Measurements from ENCODE around the gene RNF207. TPM values are rescaled to one million over a fixed set of nuclear protein-coding genes. Genes with fewer than 3 reads are reported as not detected.

RNF207 gene
- total RNA-seq, 1 donor from 2014 or later: 6.6 TPM

GRCh38 chr1:6166221-6166620, 39.7 kb upstream of the RNF207 start:
- Histone ChIP-seq H3K4me3 (ENCODE audit: low read depth, low read length) (no peak overlapping the region), H3K27me3 (ENCODE audit: control insufficient read depth, insufficient read depth, low read length) (peaks cover 17% of the 10 kb centered on the region), H3K36me3 (ENCODE audit: control insufficient read depth, insufficient read depth, low read length) (no peaks in the 10 kb centered on the region)
- no peak for DNase-seq (ENCODE audit: low read depth)
- FAIRE-seq: no peak
- TF ChIP-seq, protein P1, sequence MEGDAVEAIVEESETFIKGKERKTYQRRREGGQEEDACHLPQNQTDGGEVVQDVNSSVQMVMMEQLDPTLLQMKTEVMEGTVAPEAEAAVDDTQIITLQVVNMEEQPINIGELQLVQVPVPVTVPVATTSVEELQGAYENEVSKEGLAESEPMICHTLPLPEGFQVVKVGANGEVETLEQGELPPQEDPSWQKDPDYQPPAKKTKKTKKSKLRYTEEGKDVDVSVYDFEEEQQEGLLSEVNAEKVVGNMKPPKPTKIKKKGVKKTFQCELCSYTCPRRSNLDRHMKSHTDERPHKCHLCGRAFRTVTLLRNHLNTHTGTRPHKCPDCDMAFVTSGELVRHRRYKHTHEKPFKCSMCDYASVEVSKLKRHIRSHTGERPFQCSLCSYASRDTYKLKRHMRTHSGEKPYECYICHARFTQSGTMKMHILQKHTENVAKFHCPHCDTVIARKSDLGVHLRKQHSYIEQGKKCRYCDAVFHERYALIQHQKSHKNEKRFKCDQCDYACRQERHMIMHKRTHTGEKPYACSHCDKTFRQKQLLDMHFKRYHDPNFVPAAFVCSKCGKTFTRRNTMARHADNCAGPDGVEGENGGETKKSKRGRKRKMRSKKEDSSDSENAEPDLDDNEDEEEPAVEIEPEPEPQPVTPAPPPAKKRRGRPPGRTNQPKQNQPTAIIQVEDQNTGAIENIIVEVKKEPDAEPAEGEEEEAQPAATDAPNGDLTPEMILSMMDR (IDR thresholded peaks at IDR 0.05; ENCODE audit: insufficient read depth, low read length, severe bottlenecking): no peak

DNA sequence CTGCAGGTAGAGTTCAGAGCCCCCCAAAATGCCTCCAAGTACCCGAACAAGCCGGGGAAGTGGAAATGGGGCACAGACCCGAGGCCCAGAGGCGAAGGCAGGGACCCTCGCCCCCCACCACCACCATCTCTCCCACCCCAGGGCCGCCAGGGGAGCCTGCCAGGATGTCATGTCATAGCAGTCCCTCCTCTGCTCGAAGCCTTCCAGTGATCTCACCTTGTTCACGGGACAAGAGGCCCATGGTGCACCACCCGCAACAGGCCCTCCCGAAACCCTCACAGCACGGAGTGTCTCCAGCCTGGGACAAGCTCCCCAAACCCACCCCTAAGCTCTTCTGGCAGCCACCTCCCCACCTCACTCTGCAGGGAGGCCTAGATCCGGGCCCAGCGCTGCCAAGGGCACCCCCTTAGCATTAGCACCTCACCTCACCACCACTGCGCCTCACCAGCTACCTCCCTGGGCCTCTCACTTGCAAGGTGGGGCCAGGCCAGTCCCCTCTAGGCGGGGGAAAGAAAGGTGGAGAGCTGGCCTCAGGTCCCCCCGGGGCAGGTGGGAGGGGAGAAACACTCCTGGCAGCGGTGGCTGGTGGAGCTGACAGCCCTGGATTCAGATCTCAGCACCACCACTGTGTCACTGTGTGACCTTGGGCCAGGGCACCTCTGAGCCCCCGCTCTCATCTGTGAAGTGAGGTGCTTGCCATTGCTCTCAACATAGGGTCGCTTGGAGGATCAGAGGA, 39.1 kb upstream of the RNF207 start:
- H3K36me3 ChIP-seq (ENCODE audit: control insufficient read depth, insufficient read depth, low read length): no peaks in the 10 kb centered on the region
- no peak overlapping the region for H3K4me3 ChIP-seq (ENCODE audit: low read depth, low read length)
- TF ChIP-seq, protein P1 (IDR thresholded peaks at IDR 0.05; ENCODE audit: insufficient read depth, low read length, severe bottlenecking): no peak
- H3K27me3 ChIP-seq (ENCODE audit: control insufficient read depth, insufficient read depth, low read length): peaks cover 16% of the 10 kb centered on the region
- FAIRE-seq (no peak), DNase-seq (ENCODE audit: low read depth) (no peak)

DNA sequence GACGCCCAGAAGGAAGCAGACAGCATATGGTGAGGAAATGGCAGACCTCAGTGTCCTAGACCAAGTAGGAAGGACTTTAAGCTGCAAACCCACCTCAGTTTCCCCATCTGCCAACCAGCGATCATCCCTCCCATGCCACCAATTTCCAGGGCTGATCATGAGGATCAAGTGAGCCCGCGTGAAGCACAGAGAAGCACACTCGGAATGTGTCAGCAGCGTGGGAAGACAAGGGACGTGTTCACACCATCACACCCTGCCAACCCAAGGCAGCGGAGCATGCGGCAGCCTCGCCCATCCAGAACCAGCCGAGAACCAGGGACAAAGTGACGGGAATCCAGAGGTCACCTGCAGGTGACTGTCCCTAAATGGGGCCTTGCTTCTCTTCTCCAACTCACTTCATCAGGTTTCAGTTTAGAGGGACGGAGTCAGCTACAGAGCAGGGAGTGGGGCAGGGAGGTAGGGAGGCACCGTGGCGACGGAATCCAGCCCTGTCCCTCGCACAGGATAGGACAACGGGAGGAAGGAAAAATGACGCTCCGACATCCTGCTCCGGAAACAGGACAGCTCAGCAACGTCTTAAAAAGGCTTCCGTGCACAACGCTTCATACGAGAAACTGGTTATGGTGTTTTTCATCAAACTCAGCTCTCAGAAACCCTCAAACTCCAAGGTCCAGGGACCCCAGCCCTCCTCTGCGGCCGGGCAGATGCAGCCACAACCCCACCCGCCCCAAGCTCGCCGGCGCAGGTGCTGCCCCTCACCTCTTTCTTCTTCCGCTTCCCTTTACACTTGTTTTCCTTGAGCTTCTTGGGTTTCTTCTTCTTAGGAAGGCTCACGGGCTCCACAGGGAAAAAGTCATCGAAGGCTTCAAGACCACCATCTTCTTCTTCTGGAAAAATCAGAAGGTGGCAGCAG, 38.3 kb upstream of the RNF207 start:
- Histone ChIP-seq H3K27me3 (ENCODE audit: control insufficient read depth, insufficient read depth, low read length) (peaks cover 16% of the 10 kb centered on the region), H3K36me3 (ENCODE audit: control insufficient read depth, insufficient read depth, low read length) (no peaks in the 10 kb centered on the region), H3K4me3 (ENCODE audit: low read depth, low read length) (no peak overlapping the region)
- TF ChIP-seq, protein P1 (IDR thresholded peaks at IDR 0.05; ENCODE audit: insufficient read depth, low read length, severe bottlenecking): no peak
- DNase-seq (ENCODE audit: low read depth) (no peak), FAIRE-seq (no peak)

GRCh38 chr1:6168947-6169586, 36.9 kb upstream of the RNF207 start:
- no peak overlapping the region for H3K4me3 ChIP-seq (ENCODE audit: low read depth, low read length)
- TF ChIP-seq, protein P1 (IDR thresholded peaks at IDR 0.05; ENCODE audit: insufficient read depth, low read length, severe bottlenecking): no peak

GRCh38 chr1:6170116-6170741, 35.7 kb upstream of the RNF207 start:
- Histone ChIP-seq H3K36me3 (ENCODE audit: control insufficient read depth, insufficient read depth, low read length) (no peaks in the 10 kb centered on the region), H3K4me3 (ENCODE audit: low read depth, low read length) (no peak overlapping the region), H3K27me3 (ENCODE audit: control insufficient read depth, insufficient read depth, low read length) (peaks cover 10% of the 10 kb centered on the region)
- TF ChIP-seq, protein P1 (IDR thresholded peaks at IDR 0.05; ENCODE audit: insufficient read depth, low read length, severe bottlenecking): no peak
- DNase-seq (ENCODE audit: low read depth): no peak
- no peak for FAIRE-seq

More at GRCh38 chr1:6168947-6169586, 36.9 kb upstream of the RNF207 start:
- peaks cover 10% of the 10 kb centered on the region for H3K27me3 ChIP-seq (ENCODE audit: control insufficient read depth, insufficient read depth, low read length)
- no peak for FAIRE-seq
- DNase-seq (ENCODE audit: low read depth): no peak
- H3K36me3 ChIP-seq (ENCODE audit: control insufficient read depth, insufficient read depth, low read length): no peaks in the 10 kb centered on the region
